HepG2 (cell line): ENCODE results near the gene RAD51AP1. TPM values are rescaled to one million over a fixed set of nuclear protein-coding genes. Genes with fewer than 3 reads are reported as not detected.
"Not testable (repeated sequence)": the region's sequence is repeated elsewhere in the genome, so short reads cannot be mapped to it uniquely, and the experiment has no call there.

Experiments
- ATAC-seq: fragments of 200-7000 bp; cut with Tn5 transposase; 3 replicates; pipeline ENCODE4 v1.9.1; 2020; ENCODE audit warnings: mild to moderate bottlenecking, moderate library complexity
- BruUV-seq: library from RNA; stranded (reverse); fragments of 400-500 nt; replicated peaks from 2 replicates; lab custom pipeline; 2021; lab: Mats Ljungman, UMichigan
- CTCF ChIA-PET: fragments of 300-600 bp; formaldehyde crosslinking; extraction: SDS; loops from one replicate; lab custom pipeline; 2021; ENCODE audit warnings: low total read pairs, inconsistent platforms, low intra/inter-chr PET ratio; lab: Yijun Ruan, JAX
- POLR2A ChIA-PET: fragments of 350-600 bp; sonication (Branson Sonifier 250); formaldehyde crosslinking; loops from one replicate; lab custom pipeline; 2020; ENCODE audit warnings: antibody characterized with exemption, inconsistent platforms; lab: Yijun Ruan, JAX
- DNase-seq: peaks from one replicate; pipeline ENCODE4 v3.0.0-alpha.2; 2015; ENCODE audit warnings: low spot score
- FAIRE-seq: peaks from 3 replicates; lab custom pipeline; 2011; peaks lifted over from hg19 to GRCh38; lab: Jason Lieb, UNC
- H2AFZ ChIP-seq: one replicate; pipeline ENCODE4 v1.6.1; 2011; ENCODE audit warnings: low read length, inconsistent platforms
- H3K27ac ChIP-seq: fragments of 300-600 bp; 3 replicates; pipeline ENCODE4 v1.8.0; 2011; ENCODE audit warnings: mixed run types, mild to moderate bottlenecking, mixed read lengths, low read length, inconsistent platforms; ENCODE audit not compliant: insufficient read depth; ENCODE audit errors: extremely low read length
- H3K27me3 ChIP-seq, 2 experiments: fragments of 200-600 bp in 1 of 2; 2 replicates in 1 of 2; 3 replicates in 1 of 2; pipeline versions ENCODE4 v1.6.0 to v1.8.0; 2011; ENCODE audit warnings: low read length in 2 of 2, mild to moderate bottlenecking in 2 of 2, moderate library complexity in 2 of 2, inconsistent platforms in 1 of 2; ENCODE audit not compliant: insufficient read depth in 2 of 2, control insufficient read depth in 1 of 2
- H3K36me3 ChIP-seq, 2 experiments: fragments of 200-600 bp in 1 of 2; replicated peaks in 1 of 2; 2 replicates in 1 of 2; 3 replicates in 1 of 2; pipeline versions ENCODE4 v1.5.1 to v1.8.0; 2011; ENCODE audit warnings: low read length in 2 of 2, inconsistent platforms in 1 of 2; ENCODE audit not compliant: insufficient read depth in 2 of 2, control insufficient read depth in 1 of 2
- H3K4me1 ChIP-seq: 2 replicates; pipeline ENCODE4 v1.5.1; 2012; ENCODE audit warnings: low read length, inconsistent platforms; ENCODE audit not compliant: insufficient read depth
- H3K4me2 ChIP-seq: 2 replicates; pipeline ENCODE4 v1.6.0; 2011; ENCODE audit warnings: low read depth, low read length, inconsistent platforms
- H3K4me3 ChIP-seq, 3 experiments: fragments of 200-600 bp in 1 of 3; sonication (generic), shearing (Covaris generic) in 1 of 3; replicated peaks in 1 of 3; 2 replicates each; pipeline ENCODE4 v1.5.1; 2011 to 2016; ENCODE audit warnings: low read length in 3 of 3, inconsistent platforms in 2 of 3, low read depth in 2 of 3, mild to moderate bottlenecking in 2 of 3, control low read depth in 1 of 3, mixed read lengths in 1 of 3; ENCODE audit not compliant: insufficient read depth in 1 of 3
- H3K79me2 ChIP-seq: one replicate; pipeline ENCODE4 v1.6.1; 2011; ENCODE audit warnings: low read length, inconsistent platforms; ENCODE audit not compliant: insufficient read depth
- H3K9ac ChIP-seq: 2 replicates; pipeline ENCODE4 v1.6.0; 2011; ENCODE audit warnings: mild to moderate bottlenecking, low read depth, low read length, inconsistent platforms; ENCODE audit not compliant: insufficient read depth
- H3K9me3 ChIP-seq: 2 replicates; pipeline ENCODE4 v1.5.1; 2012; ENCODE audit warnings: mild to moderate bottlenecking, low read length
- H4K20me1 ChIP-seq: 2 replicates; pipeline ENCODE4 v1.6.0; 2011; ENCODE audit warnings: inconsistent platforms, mild to moderate bottlenecking, low read length, moderate library complexity; ENCODE audit not compliant: insufficient read depth
- ARNT2 ChIP-seq: sonication (generic); formaldehyde crosslinking; IDR thresholded peaks from 2 replicates; pipeline ENCODE4 v1.8.0; 2022; ENCODE audit warnings: mild to moderate bottlenecking, low read depth, missing genetic modification reagents, moderate library complexity
- CBX5 ChIP-seq: sonication (generic); formaldehyde crosslinking; IDR thresholded peaks from 2 replicates; pipeline ENCODE4 v1.4.0; 2020; ENCODE audit warnings: missing genetic modification reagents, borderline replicate concordance
- MNT ChIP-seq: fragments of 450-650 bp; IDR thresholded peaks from 2 replicates; pipeline ENCODE4 v1.6.1; 2016
- ZNF557 ChIP-seq: sonication (generic); formaldehyde crosslinking; IDR thresholded peaks from 2 replicates; pipeline ENCODE4 v1.4.0; 2020; ENCODE audit warnings: missing genetic modification reagents
- ZNF788 ChIP-seq: sonication (generic); formaldehyde crosslinking; IDR thresholded peaks from 2 replicates; pipeline ENCODE4 v1.5.0; 2020; ENCODE audit warnings: mild to moderate bottlenecking, missing genetic modification reagents, borderline replicate concordance
- WGBS: methylation state at CpG from one replicate; pipeline ENCODE4 v1.1.6; 2017; ENCODE audit warnings: low lambda C conversion rate; 5-methylcytosine and 5-hydroxymethylcytosine counted together
- in situ Hi-C: cut with HindIII; loops from 2 replicates; pipeline ENCODE4 v1.10.0; 2017; ENCODE audit warnings: low pct_unique_long_range_greater_than_20kb; ENCODE audit not compliant: extremely low pct_ligation_motif_present
- intact Hi-C: fragments of 100-400 bp; cut with micrococcal nuclease; formaldehyde crosslinking; loops from one replicate; pipeline ENCODE4 v1.10.0; 2022; ENCODE audit not compliant: unreplicated experiment
- polyA plus RNA-seq, 8 experiments: library from polyadenylated mRNA; depleted of rRNA in 3 of 8; stranded (reverse) in 7 of 8; unstranded in 1 of 8; fragments of >200 nt; fragmentation: Illumina TruSeq in 4 of 8; extraction: Trizol in 4 of 8; gene quantifications; 2 replicates each; pipeline versions ENCODE4 v1.2.1 to v1.2.3, GENCODE V29; 2011 to 2016; ENCODE audit warnings: low read depth in 4 of 8, missing spikeins in 1 of 8, mixed read lengths in 1 of 8; ENCODE audit not compliant: insufficient read depth in 1 of 8
- total RNA-seq, 5 experiments: library from RNA; depleted of rRNA; stranded (reverse); fragments of >200 nt; fragmentation: Illumina TruSeq; extraction: Trizol; gene quantifications; 2 replicates each; pipeline ENCODE4 v1.2.3, GENCODE V29; 2016; ENCODE audit warnings: low read depth in 1 of 5

RAD51AP1 gene
- total and polyA plus RNA-seq, 2 of the 13 experiments (the other 11 are each of a cell fraction or from before 2014, with no cell fraction given) = 16.6 to 49.3 TPM

DNA sequence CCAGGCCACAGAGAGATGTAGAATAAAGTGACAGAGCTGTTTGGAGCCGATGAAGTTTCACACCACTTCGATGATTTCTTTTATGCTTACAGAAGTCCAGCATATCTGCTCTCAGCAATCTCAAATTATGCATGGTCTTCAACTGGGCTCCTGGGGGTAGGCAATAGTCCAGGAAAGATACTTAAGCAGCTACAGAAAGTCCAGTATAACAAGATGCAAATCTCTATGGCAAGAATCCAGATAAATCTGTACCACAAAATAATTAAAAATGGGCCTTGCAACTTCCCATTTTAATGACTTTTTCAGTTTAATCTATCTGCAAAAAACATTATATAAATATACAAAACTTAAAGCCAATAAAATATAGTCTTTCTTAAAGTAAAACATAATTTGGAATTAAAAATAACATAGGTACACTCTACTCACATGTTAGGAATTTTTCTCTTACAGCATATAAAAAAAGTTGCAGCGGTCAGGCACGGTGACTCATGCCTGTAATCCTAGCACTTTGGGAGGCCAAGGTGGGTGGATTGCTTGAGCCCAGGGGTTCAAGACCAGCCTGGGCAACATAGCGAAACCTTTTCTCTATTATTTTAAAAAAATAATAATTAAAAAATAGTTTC lies 20.5 kb upstream of the RAD51AP1 start:
- H3K4me2 ChIP-seq = no peak overlapping the region
- no TSS peak for BruUV-seq
- no peak overlapping the region for H2AFZ ChIP-seq
- no peak overlapping the region for H3K27ac ChIP-seq
- no peaks in the 10 kb centered on the region for H3K9me3 ChIP-seq
- intact Hi-C loops (no loop called here), in situ Hi-C loops (no loop called here)
- no peak overlapping the region for H3K9ac ChIP-seq
- H3K27me3 ChIP-seq = no peaks in the 10 kb centered on the region
- H3K4me3 ChIP-seq = no peak overlapping the region
- H3K79me2 ChIP-seq = no peaks in the 10 kb centered on the region
- POLR2A ChIA-PET = no interaction called here
- 95% methylated on average over 5 of the region's 5 CpGs for WGBS
- ATAC-seq (no peak), DNase-seq (no peak)
- H3K4me1 ChIP-seq = no peaks in the 10 kb centered on the region
- no peak for TF ChIP-seq CBX5
- no peak for TF ChIP-seq ZNF788 (CRISPR knock-in tag)
- TF ChIP-seq ARNT2 (CRISPR knock-in tag) = no peak
- no peak for TF ChIP-seq ZNF557 (CRISPR knock-in tag)
- TF ChIP-seq, all 625 proteins: peak for 0
- no peaks in the 10 kb centered on the region for H4K20me1 ChIP-seq
- CTCF ChIA-PET = no interaction called here
- H3K36me3 ChIP-seq = 0 out of 5 replicates have a peak, but pooled peaks cover 0 to 10% of the 10 kb centered on the region in 2 experiments
- no peak for FAIRE-seq

- H2AFZ ChIP-seq, H3K4me2 ChIP-seq, H3K79me2 ChIP-seq, H3K27me3 ChIP-seq, H3K9ac ChIP-seq, CTCF ChIA-PET, DNase-seq, BruUV-seq, H4K20me1 ChIP-seq, H3K27ac ChIP-seq, POLR2A ChIA-PET, H3K4me1 ChIP-seq, H3K4me3 ChIP-seq, ATAC-seq, intact Hi-C loops, H3K36me3 ChIP-seq, FAIRE-seq, H3K9me3 ChIP-seq: not testable (repeated sequence)
- in situ Hi-C loops = loop anchor here (5.0 to 10.0 kb wide), 2 partner anchors 106 to 169 kb away; no protein-coding TSS in a partner anchor
- WGBS = 98% methylated on average over 7 of the region's 7 CpGs
- TF ChIP-seq MNT = peak; percentile 40
These were observed 15.2 kb upstream of the RAD51AP1 start for GRCh38 chr12:4523443-4523842.
